Activated CD8-positive, alpha-beta memory T cell treated with anti-CD3 and anti-CD28 coated beads, Interleukin-2, amount 50 U/mL, for 4 hours (primary cell): ENCODE measurements around the gene MZT2B.
"Not testable (repeated sequence)": the region's sequence is repeated elsewhere in the genome, so short reads cannot be mapped to it uniquely, and the experiment has no call there.

Source experiments
- DNase-seq: peaks from one replicate; pipeline ENCODE4 v3.0.0-alpha.2; 2020

The MZT2B gene

DNA sequence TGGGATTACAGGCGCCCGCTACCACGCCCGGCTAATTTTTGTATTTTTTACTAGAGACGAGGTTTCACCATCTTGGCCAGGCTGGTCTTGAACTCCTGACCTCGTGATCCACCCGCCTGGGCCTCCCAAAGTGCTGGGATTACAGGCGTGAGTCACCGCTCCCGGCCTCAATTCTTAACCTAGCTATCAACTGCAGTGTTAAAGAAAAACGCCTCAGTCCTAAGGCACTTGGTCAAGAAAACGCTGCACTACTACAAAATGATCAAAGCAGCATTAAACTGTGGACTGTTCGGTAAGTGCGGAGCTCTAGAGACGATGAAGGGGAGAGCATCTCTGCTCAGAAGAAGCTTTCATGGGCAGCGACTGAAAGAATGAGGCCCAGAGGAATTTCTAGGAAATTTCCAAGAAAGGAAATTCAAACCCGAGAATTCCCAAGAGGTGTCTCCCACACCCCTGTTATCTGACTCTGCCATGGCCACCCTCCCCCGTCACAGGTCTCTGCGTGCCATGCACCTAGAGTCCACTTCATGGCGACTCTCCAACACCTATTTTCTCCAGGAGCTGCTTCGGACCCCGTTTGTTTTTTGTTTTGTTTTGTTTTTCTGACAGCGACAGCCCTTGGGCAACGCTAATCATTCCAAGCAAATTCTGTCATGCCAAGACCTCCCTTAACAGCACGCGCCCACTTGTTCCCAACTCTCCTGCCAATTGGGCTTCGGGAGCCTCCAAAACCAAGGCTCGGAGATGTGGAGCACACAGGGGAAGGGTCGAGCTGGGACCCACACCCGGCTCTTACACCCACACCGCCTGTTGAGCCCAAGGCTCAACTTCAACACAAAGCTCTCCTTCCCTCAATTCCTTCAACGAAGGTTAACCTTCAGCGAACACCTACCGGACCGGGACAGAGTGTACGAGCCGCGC lies 1.4 kb upstream of the MZT2B start:
- DNase-seq = not testable (repeated sequence)

DNA sequence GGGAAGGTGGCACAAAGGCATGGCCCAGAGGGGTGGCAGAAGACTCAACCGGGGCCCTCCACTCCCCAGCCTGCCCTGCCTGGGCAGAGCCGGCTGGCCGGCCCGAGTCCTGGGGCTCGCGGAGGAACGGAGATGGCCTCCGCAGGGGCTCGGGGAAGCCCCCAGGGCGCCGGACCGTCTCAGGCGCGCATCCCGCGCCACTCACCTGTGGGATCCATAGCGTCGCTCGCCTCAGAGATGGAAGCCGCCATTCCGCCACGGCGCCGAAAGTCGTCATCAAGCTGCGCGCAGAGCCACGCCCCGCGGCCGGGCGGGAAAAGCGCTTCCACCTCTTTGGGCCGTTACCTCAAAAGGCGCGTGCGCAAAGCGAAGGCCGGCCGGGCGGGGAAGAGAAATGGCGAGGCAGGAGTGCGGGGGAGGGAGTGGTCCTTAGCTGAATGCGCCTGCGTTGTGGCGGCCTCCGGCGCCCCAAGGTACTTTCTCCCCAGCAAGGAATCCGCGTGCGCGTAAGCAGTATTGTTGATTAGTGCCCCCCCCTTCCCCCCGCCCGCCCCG lies 660 bp upstream of the MZT2B start, which contains the start of gene SMPD4:
Gene SMPD4, minus strand, starts transcription at position 278 of the 555 bp plus-strand sequence. CDS start 5,010 bp downstream, outside the sequence.
- DNase-seq = peak; percentile 99

GRCh38 chr2:130182826-130183511 lies 907 bp downstream of the MZT2B start:
- DNase-seq = not testable (repeated sequence)

DNA sequence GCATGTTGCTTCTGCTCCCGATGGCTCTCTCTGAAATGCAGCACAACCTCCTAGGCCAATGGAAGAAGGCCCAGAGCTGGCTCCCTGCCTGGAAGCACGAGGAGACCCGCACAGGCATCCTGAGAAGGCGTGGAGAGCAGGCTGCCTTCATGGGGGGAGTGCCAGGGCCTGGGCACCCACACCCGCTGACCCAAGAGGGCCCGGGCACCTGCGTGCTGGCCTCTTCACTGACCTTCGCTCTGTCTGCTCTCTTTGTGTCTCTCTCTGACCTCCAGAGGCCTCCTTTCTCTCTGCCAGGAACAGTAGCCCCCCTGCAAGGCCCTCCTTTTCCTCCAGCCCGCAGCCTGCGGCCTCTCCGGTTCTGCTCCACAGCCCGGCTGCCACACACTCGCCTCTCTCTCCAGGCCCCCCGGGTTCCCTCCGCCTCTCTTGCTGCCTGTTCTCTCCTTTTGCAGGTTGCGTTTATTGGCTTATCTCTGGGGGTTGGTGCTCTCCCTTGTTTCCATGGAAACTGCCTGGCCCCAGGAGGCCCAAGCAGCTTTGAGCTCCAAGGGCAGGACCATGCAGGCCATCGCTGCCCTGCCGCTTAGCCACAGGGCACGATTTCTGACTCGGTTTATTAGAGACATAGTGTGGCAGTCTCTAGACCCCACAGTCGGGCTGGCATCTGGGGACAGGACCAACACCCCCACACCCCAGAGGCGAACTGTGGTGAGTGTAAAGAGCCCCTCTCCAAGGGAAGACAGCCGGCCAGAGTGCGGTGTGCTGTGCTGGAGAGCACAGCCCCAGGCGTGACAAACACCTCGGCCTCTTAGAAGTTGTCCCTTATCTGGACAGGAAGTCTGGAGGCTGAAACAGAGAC lies 1.7 kb downstream of the MZT2B start:
- no peak for DNase-seq

DNA sequence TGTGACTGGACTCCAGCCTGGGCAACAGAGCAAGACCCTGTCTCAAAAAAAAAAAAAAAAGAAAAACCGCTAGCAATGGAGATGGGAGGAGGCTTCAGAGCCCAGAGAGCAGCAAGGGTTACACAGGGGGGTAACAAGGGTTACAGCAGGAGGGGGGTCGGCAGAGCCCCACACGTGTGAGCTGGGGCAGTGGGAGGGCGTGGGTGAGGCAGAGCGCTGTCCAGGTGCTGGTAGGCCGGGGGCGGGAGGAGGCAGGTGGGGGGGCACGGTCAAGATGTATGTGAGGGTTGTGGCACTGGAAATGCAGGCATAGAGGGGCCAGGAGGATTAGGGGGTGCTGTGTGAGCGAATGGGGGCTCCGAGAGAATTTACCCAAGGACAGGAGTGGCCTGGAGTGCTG lies 3.4 kb downstream of the MZT2B start:
- no peak for DNase-seq

DNA sequence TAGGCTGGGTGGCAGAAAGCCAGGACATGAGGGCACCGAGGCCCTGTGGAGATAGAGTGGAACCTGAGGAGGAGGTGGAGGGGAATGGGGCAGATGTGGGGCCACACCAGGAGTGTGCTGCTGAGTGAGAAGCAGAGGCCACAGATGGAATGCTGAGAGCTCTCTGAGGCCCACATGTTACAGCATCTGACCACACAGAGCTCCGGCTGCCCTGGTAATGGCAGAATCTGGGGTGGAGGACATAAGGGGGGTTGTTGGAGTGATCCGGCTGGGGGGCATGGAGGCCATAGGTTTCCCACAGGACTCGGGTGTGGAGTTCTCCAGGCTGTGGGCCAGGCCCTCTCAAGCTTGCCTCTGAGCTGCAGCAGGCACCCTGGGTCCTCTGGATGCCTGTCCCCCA lies 3.8 kb downstream of the MZT2B start:
- no peak for DNase-seq

DNA sequence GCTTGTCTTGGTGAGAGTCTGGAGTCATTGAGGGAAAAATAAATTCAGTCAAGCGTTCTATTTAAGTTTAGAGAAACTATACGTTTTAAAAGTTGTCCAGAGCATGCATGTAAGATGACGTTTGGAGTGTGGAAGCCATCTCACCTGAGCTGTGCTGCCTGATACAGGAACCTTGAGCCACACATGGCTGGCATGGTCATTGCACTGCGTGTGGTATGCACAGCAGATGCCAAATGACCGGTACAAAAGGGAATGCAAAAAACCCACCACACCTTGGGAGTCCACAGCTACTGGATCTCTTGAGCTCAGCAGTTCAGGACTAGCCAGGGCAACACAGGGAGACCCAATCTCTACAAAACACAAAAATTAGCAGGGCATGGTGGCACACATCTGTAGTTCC lies 4.3 kb downstream of the MZT2B start:
- no peak for DNase-seq

GRCh38 chr2:130187268-130187667 lies 5.2 kb downstream of the MZT2B start:
- DNase-seq = no peak

DNA sequence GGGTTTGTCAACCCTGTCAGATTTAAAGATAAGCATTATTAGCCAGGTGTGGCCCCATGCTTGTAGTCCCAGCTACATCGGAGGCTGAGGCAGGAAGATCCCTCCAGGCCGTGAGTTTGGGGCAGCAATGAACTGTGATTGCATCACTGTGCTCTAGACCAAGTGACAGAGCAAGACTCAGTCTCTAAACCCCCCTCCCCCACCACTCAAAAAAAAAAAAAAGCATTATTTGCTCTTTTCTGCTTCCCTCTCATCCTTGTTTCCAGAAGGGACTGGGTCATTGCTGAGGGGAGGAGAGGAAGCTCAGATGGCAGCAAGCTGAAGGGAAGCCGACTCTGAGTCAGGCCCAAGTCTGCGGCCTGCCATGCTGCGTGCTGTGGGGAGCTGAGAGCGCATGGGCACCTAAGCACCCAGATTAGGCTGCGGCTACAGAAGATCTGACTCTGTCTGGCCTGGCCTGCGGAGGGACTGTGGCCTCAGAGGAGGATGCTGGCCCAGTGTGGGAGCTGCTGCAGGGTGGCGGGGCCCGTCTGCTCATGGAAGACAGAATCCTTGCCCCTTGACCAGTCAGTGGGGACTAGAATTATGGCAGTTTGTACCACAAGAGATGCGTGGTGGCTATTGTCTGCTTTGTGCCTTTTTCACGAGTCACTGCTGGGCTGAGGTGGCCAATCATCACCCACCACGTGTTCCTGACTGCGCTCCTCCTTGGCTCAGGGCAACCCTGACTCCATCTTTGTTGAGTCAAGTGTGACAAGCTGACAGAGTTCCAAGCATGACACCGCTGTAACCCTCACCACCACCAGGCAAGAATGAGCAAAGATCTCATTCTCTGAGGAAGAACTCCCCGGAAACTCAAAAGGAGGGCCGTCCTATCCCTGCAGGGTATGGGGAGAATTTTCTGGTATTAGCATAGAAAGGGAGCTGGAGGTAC lies 6.1 kb downstream of the MZT2B start:
- DNase-seq = not testable (repeated sequence)

DNA sequence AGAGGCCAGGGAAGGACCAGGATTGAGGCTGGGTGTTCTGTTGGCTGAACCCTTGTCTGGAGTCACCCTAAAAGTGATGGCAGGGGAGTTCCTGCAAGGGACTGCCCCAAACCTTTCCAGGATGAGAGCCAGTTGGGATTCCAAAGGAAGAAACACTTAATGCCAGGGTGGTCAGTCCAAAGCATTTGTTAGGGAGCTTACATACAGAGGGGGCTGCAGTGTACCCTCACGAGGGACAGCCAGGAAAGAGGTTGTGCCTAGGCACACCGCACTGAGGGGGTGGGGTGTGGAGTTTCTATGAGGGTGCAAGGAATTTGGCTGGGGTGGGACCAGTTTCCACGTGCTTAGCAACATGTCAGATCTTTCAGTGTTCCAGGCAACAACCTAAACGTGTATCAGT lies 6.9 kb downstream of the MZT2B start:
- not testable (repeated sequence) for DNase-seq

- no peak for DNase-seq
Measured at GRCh38 chr2:130190237-130190636, 8.2 kb downstream of the MZT2B start.

GRCh38 chr2:130191319-130191718 lies 9.3 kb downstream of the MZT2B start:
- DNase-seq = not testable (repeated sequence)

DNA sequence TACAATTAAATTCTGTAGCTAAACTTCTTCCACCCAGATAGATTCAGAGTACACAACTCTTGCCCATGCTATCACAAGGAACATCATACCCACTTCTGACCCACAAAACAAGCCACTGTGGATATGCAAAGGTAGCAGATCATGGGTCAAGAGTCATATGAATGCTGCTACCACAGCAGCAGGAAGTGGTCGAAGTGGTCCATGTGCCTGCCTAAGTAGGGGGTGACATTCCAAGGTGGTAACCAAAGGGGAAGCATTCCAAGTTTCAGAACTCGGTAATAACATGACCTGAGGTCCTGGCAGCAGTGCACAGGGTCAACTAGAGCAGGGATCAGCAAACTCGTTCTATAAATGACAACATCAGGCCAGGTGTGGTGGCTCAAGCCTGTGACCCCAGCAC lies 10.4 kb downstream of the MZT2B start:
- not testable (repeated sequence) for DNase-seq

DNA sequence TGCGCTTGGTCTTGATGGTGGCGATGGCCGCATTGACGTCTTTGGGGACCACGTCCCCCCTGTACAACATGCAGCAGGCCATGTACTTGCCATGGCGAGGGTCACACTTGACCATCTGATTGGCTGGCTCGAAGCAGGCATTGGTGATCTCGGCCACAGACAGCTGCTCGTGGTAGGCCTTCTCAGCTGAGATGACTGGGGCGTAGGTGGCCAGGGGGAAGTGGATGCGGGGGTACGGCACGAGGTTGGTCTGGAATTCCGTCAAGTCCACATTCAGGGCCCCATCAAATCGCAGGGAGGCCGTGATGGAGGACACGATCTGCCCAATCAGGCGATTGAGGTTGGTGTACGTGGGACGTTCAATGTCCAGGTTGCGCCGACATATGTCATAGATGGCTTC lies 11.8 kb downstream of the MZT2B start:
- not testable (repeated sequence) for DNase-seq

- DNase-seq = not testable (repeated sequence)
Measured at GRCh38 chr2:130195089-130195635, 13.1 kb downstream of the MZT2B start.

DNA sequence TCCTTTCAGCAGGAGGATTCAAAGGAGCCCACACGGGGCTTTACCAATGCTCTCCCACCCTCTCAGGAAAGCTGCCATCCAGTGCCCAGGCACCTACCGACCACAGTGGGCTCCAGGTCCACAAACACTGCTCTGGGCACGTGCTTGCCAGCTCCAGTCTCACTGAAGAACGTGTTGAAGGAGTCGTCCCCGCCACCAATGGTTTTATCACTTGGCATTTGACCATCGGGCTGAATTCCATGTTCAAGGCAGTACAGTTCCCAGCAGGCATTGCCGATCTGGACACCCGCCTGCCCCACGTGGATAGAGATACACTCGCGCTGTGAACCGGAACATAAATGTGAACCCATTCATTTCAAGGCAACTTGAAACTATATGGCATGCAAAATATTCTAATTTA lies 14.0 kb downstream of the MZT2B start:
- not testable (repeated sequence) for DNase-seq

- DNase-seq = no peak
Measured at GRCh38 chr2:130198343-130198742, 16.3 kb downstream of the MZT2B start, which contains the start of gene TUBA3E. TSS of gene TUBA3E (minus strand) at chr2:130198439. CDS start at chr2:130198360, 79 bp downstream.

DNA sequence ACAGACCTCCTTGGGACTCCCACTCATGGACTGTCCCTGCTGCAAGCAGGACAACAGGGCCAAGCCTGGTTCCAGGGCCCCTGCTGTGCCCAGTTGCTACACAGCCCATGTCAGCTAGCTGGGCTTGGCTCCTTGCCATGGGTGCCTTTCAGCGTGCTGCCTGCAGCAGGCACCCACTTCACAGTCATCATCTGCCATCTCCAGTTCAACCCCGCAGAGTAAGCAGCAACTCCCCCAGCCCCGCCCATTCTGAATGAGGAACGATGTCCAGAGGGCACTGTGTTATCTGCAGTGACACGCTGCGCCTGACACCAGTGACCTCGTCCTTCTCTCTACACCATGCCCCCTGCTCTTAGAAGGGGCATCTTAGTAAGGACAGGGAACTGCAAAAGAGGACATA lies 20.5 kb downstream of the MZT2B start:
- not testable (repeated sequence) for DNase-seq

GRCh38 chr2:130203150-130203549 lies 21.1 kb downstream of the MZT2B start:
- DNase-seq = not testable (repeated sequence)

DNA sequence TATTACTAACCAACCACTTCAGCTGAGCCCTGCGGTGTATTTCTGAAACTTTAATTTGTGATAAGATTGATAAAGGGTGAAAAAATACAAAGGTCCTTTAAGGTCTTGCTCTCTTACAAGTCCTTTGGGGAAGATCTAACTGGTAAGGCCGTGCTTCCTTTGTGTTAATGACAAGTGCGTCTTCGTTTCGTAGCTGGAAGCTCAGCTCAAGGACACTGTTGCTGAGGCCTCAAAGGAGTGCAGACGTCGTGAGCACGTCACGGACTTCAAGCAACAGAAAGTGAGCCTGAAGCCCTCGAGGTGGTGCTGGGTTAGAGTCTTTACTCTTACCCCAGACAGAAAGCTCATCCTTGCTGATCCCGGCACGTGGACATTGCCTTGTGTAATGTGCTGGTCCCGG lies 25.0 kb downstream of the MZT2B start:
- DNase-seq = not testable (repeated sequence)

DNA sequence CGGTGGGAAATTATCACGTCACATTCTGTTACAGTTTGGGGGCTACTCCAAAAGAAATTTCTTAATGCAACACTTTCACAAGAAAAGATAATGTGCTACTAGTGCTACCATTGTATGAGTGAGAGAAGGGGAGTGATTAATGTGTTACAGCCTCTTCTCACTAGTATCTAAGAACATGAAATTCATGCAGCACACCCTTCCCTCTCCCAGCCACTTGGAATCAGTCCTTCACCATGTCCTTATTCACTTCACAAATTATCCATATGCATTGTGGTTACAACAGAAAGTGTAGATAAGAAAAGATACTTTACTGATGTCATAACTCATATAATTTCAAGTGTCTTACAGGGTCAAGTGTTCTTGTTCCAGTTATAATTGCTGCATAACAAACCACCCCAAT lies 37.1 kb downstream of the MZT2B start:
- not testable (repeated sequence) for DNase-seq
